Neutrophil (primary cell): ENCODE data around the gene LPIN1.

Experiments used
- H3K27ac ChIP-seq: fragments of 200-600 bp; sonication (generic); 2 replicates; pipeline ENCODE4 v1.5.1; 2016; ENCODE audit warnings: mild to moderate bottlenecking, moderate library complexity
- H3K27me3 ChIP-seq: fragments of 200-600 bp; sonication (generic); 2 replicates; pipeline ENCODE4 v1.6.0; 2016; ENCODE audit warnings: mild to moderate bottlenecking
- H3K36me3 ChIP-seq: fragments of 200-600 bp; sonication (generic); 2 replicates; pipeline ENCODE4 v1.5.1; 2017
- H3K4me1 ChIP-seq, 2 experiments: fragments of 200-600 bp in 1 of 2; sonication (generic) in 1 of 2; 1 replicate in 1 of 2; 2 replicates in 1 of 2; pipeline versions ENCODE4 v1.5.1 to v1.6.1; 2013 to 2016; ENCODE audit warnings: low read depth in 1 of 2, low read length in 1 of 2, mild to moderate bottlenecking in 1 of 2, moderate library complexity in 1 of 2; ENCODE audit not compliant: control insufficient read depth in 1 of 2, insufficient read depth in 1 of 2
- H3K4me3 ChIP-seq, 2 experiments: fragments of 200-600 bp in 1 of 2; sonication (generic) in 1 of 2; 1 replicate in 1 of 2; 2 replicates in 1 of 2; pipeline ENCODE4 v1.5.1; 2013 to 2016; ENCODE audit warnings: low read depth in 1 of 2, low read length in 1 of 2, mild to moderate bottlenecking in 1 of 2, moderate library complexity in 1 of 2
- H3K9me3 ChIP-seq: fragments of 200-600 bp; sonication (generic); 2 replicates; pipeline ENCODE4 v1.5.1; 2016
- TF ChIP-seq, protein P1 (sequence below): fragments of 200-600 bp; sonication (generic); IDR thresholded peaks from 2 replicates; pipeline ENCODE4 v1.5.1; 2016; ENCODE audit warnings: antibody characterized with exemption

The LPIN1 gene

DNA sequence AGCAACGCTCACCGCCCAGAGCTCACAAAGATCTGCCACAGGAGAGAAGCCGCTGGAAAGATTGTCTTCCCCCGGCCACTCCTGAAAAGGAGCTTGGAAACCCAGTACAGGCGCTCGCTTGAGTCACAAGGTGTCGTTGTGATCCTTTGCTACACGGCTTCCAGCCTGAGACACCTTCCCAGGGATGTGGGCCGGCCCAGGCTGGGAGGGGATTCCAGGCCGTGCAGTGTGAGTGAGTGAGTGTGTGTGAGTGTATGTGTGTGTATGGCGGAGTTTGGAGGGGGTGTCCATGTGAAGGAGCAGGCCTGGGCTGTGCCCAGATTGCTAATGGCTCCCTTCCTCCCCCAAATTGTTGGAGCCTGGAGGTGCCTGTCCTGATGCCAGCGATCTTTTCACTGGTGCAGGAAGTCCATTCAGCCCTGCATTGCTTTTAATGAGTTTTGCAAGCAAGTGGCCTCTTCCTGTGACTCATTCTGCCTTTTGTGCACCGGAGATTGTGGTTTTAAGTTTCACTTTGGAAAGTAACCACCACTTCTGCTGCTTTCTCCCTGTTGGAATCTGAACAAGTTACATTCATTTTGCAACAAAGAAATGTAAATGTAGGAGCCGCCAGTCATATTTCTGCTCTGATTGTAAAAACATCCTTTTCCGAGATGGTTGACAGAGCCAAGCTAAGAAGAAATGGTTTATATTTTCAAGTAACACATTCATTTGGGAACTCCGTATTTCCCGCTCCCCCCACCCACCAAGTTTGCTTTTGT is 83.7 kb downstream of the LPIN1 start:
- Histone ChIP-seq H3K27me3 (peaks cover 14% of the 10 kb centered on the region), H3K4me1 (peaks cover 28 to 40% of the 10 kb centered on the region in 2 experiments), H3K9me3 (no peaks in the 10 kb centered on the region), H3K4me3 (peak overlapping the region; percentile 39 to 54), H3K27ac (peak overlapping the region; percentile 75), H3K36me3 (no peaks in the 10 kb centered on the region)
- TF ChIP-seq, protein P1, sequence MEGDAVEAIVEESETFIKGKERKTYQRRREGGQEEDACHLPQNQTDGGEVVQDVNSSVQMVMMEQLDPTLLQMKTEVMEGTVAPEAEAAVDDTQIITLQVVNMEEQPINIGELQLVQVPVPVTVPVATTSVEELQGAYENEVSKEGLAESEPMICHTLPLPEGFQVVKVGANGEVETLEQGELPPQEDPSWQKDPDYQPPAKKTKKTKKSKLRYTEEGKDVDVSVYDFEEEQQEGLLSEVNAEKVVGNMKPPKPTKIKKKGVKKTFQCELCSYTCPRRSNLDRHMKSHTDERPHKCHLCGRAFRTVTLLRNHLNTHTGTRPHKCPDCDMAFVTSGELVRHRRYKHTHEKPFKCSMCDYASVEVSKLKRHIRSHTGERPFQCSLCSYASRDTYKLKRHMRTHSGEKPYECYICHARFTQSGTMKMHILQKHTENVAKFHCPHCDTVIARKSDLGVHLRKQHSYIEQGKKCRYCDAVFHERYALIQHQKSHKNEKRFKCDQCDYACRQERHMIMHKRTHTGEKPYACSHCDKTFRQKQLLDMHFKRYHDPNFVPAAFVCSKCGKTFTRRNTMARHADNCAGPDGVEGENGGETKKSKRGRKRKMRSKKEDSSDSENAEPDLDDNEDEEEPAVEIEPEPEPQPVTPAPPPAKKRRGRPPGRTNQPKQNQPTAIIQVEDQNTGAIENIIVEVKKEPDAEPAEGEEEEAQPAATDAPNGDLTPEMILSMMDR = peak; percentile 10

DNA sequence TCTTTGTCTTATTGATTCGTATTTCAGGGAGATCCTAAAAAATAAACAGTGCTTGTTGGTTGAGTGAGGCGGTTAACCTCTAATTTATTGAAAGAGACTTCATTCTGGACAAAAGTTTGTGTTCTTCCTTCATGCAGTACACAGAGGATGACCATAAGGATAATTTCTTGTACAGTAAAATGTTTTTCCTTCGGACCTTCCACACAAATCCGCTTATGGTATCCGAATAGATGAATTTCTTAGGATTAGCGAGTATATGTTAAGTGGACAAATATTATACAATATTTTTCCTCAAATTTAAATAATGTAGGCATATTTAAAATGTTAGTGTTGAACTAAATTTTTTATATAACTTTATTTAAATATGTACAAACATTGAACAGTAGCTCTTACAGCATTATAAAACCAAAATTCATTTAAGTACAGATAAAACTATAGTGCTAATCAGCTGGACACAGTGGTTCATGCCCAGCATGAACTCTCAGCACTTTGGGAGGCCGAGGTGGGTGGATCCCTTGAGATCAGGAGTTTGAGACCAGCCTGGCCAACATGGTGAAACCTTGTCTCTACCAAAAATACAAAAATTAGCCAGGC is 84.4 kb downstream of the LPIN1 start:
- TF ChIP-seq, protein P1 = peak; percentile 4
- Histone ChIP-seq H3K36me3 (no peaks in the 10 kb centered on the region), H3K4me1 (peaks cover 28 to 40% of the 10 kb centered on the region in 2 experiments), H3K27ac (peak overlapping the region; percentile 75), H3K4me3 (peak overlapping the region; percentile 39 to 54), H3K9me3 (no peaks in the 10 kb centered on the region), H3K27me3 (peaks cover 14% of the 10 kb centered on the region)

DNA sequence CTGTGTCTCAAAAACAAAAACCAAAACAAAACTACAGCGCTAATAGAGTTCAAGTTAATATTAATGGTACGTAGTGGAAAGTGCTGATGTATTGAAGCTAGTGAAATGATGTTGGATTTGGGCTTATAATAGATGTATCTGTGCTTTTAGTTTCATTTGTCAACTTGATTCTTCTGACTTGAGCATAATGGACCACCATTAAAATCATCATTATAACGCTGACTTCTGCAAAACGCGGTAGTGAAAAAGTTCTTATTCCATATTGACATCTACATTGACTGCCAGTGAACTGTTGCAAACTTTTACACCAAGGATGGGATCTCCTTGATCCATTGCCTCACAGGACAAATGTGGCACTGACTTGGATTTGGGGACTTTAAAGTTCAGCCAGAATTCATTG is 85.0 kb downstream of the LPIN1 start:
- peaks cover 28 to 40% of the 10 kb centered on the region in 2 experiments for H3K4me1 ChIP-seq

DNA sequence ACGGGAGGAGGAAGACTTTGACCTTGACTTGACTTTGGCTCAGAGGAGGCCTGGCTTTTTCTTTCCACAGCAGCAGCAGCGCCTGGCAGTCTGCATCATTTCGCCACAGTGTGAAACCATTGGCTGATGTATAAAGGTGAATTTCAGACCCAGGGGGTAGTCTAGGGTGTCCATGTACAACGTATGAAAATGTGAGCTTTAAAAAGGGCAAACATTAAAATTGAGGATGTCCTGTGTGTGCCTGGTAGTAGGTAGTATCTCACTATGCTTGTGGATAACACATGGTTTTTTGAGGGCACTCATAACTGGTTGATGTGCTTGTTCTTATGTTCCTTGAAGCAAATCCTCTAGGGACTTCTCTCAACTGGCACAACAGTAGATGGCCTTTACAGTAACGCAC is 86.1 kb downstream of the LPIN1 start:
- H3K4me1 ChIP-seq = peaks cover 28 to 40% of the 10 kb centered on the region in 2 experiments
- H3K4me3 ChIP-seq = no peak overlapping the region
- TF ChIP-seq, protein P1 = no peak
- no peaks in the 10 kb centered on the region for H3K36me3 ChIP-seq
- peaks cover 24% of the 10 kb centered on the region for H3K27me3 ChIP-seq
- H3K9me3 ChIP-seq = no peaks in the 10 kb centered on the region
- no peak overlapping the region for H3K27ac ChIP-seq

More for the DNA sequence above, 85.0 kb downstream of the LPIN1 start:
- Histone ChIP-seq H3K27me3 (peaks cover 14% of the 10 kb centered on the region), H3K4me3 (peak overlapping the region in 1 of 2 experiments; percentile 13), H3K36me3 (no peaks in the 10 kb centered on the region), H3K27ac (peak overlapping the region; percentile 75), H3K9me3 (no peaks in the 10 kb centered on the region)
- TF ChIP-seq, protein P1 = no peak

DNA sequence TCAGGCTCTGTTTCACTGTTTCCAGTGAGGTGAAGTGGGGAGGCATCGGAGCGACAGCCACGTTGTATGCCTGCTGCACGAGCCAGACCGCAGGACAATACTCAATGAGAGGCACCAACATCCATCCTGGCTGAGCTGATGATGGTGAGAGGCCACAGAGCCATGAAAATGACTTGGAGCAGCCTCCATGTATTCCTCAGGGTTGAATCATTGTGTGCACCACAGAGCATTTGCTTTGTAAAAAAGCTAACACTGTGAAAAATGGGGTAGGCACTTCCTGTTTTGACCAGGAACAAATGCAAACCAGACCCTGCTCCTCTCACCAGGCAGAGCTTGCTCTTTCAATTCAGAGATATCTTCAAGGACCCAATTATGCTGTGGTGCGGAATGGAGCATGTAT is 87.2 kb downstream of the LPIN1 start:
- no peaks in the 10 kb centered on the region for H3K9me3 ChIP-seq
- no peaks in the 10 kb centered on the region for H3K36me3 ChIP-seq
- H3K4me3 ChIP-seq = no peak overlapping the region
- H3K27me3 ChIP-seq = peaks cover 35% of the 10 kb centered on the region
- H3K27ac ChIP-seq = no peak overlapping the region
- peaks cover 28 to 40% of the 10 kb centered on the region in 2 experiments for H3K4me1 ChIP-seq
- TF ChIP-seq, protein P1 = no peak
